GM23338 (cell line): ENCODE results near the gene RBM38.

Experiments used
- CREB1 ChIP-seq: fragments of 250-450 bp; sonication (Bioruptor Pico); IDR thresholded peaks from 2 replicates; pipeline ENCODE4 v1.5.0; 2020; ENCODE audit warnings: low read depth, mild to moderate bottlenecking, moderate library complexity
- CTCF ChIP-seq, 2 experiments: fragments of 200-600 bp in 1 of 2; sonication (generic) in 1 of 2; conservative IDR thresholded peaks; 2 replicates each; pipeline versions ENCODE4 v1.5.1 to v1.6.1; 2016 to 2017; ENCODE audit warnings: antibody characterized with exemption in 2 of 2, low read depth in 2 of 2, mild to moderate bottlenecking in 2 of 2, moderate library complexity in 1 of 2
- EZH2 ChIP-seq: fragments of 200-600 bp; sonication (generic); IDR thresholded peaks from one replicate; pipeline ENCODE4 v1.8.0; 2017; ENCODE audit warnings: antibody characterized with exemption, mild to moderate bottlenecking, low read depth; ENCODE audit not compliant: unreplicated experiment
- EZH2phosphoT487 ChIP-seq: fragments of 200-600 bp; sonication (generic); IDR thresholded peaks from one replicate; pipeline ENCODE4 v1.8.1; 2018; ENCODE audit warnings: antibody characterized with exemption; ENCODE audit not compliant: unreplicated experiment
- JUNB ChIP-seq: IDR thresholded peaks from one replicate; pipeline ENCODE4 v1.6.1; 2016; ENCODE audit warnings: antibody characterized with exemption; ENCODE audit not compliant: unreplicated experiment
- NANOG ChIP-seq: IDR thresholded peaks from 2 replicates; pipeline ENCODE4 v1.6.1; 2016; ENCODE audit warnings: antibody characterized with exemption, borderline replicate concordance
- POLR2AphosphoS5 ChIP-seq: IDR thresholded peaks from 2 replicates; pipeline ENCODE4 v1.6.1; 2016; ENCODE audit warnings: antibody characterized with exemption, low read depth
- REST ChIP-seq: IDR thresholded peaks from one replicate; pipeline ENCODE4 v1.6.1; 2018; ENCODE audit warnings: antibody characterized with exemption; ENCODE audit not compliant: unreplicated experiment
- STAT1 ChIP-seq: IDR thresholded peaks from one replicate; pipeline ENCODE4 v1.6.1; 2016; ENCODE audit warnings: antibody characterized with exemption; ENCODE audit not compliant: unreplicated experiment
- ZNF114 ChIP-seq: fragments of 250-450 bp; sonication (Bioruptor Pico); IDR thresholded peaks from 2 replicates; pipeline ENCODE4 v1.5.0; 2020; ENCODE audit warnings: mild to moderate bottlenecking, moderate library complexity
- ZNF331 ChIP-seq: fragments of 250-450 bp; sonication (Bioruptor Pico); IDR thresholded peaks from 2 replicates; pipeline ENCODE4 v1.5.0; 2020; ENCODE audit warnings: low read depth, mild to moderate bottlenecking, moderate library complexity
- TF ChIP-seq, protein P1 (sequence below): IDR thresholded peaks from 2 replicates; pipeline ENCODE4 v1.6.1; 2016; ENCODE audit warnings: antibody characterized with exemption
- TF ChIP-seq, protein P2 (sequence below): fragments of 250-450 bp; sonication (Bioruptor Pico); IDR thresholded peaks from 2 replicates; pipeline ENCODE4 v1.5.0; 2020; ENCODE audit warnings: mild to moderate bottlenecking, moderate library complexity

GRCh38 chr20:57403216-57403615, 12.0 kb downstream of the RBM38 start:
- TF ChIP-seq CTCF (conservative IDR thresholded peaks at IDR 0.05; ENCODE audit: low read depth in 2 of 2) (no peak), EZH2 (no peak), POLR2AphosphoS5 (no peak), CREB1 (CRISPR knock-in tag) (no peak), EZH2phosphoT487 (no peak), JUNB (no peak), STAT1 (no peak), ZNF114 (CRISPR knock-in tag) (no peak), REST (no peak), ZNF331 (CRISPR knock-in tag) (no peak), NANOG (no peak)
- TF ChIP-seq, protein P1, sequence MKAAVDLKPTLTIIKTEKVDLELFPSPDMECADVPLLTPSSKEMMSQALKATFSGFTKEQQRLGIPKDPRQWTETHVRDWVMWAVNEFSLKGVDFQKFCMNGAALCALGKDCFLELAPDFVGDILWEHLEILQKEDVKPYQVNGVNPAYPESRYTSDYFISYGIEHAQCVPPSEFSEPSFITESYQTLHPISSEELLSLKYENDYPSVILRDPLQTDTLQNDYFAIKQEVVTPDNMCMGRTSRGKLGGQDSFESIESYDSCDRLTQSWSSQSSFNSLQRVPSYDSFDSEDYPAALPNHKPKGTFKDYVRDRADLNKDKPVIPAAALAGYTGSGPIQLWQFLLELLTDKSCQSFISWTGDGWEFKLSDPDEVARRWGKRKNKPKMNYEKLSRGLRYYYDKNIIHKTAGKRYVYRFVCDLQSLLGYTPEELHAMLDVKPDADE: no peak
- TF ChIP-seq, protein P2, sequence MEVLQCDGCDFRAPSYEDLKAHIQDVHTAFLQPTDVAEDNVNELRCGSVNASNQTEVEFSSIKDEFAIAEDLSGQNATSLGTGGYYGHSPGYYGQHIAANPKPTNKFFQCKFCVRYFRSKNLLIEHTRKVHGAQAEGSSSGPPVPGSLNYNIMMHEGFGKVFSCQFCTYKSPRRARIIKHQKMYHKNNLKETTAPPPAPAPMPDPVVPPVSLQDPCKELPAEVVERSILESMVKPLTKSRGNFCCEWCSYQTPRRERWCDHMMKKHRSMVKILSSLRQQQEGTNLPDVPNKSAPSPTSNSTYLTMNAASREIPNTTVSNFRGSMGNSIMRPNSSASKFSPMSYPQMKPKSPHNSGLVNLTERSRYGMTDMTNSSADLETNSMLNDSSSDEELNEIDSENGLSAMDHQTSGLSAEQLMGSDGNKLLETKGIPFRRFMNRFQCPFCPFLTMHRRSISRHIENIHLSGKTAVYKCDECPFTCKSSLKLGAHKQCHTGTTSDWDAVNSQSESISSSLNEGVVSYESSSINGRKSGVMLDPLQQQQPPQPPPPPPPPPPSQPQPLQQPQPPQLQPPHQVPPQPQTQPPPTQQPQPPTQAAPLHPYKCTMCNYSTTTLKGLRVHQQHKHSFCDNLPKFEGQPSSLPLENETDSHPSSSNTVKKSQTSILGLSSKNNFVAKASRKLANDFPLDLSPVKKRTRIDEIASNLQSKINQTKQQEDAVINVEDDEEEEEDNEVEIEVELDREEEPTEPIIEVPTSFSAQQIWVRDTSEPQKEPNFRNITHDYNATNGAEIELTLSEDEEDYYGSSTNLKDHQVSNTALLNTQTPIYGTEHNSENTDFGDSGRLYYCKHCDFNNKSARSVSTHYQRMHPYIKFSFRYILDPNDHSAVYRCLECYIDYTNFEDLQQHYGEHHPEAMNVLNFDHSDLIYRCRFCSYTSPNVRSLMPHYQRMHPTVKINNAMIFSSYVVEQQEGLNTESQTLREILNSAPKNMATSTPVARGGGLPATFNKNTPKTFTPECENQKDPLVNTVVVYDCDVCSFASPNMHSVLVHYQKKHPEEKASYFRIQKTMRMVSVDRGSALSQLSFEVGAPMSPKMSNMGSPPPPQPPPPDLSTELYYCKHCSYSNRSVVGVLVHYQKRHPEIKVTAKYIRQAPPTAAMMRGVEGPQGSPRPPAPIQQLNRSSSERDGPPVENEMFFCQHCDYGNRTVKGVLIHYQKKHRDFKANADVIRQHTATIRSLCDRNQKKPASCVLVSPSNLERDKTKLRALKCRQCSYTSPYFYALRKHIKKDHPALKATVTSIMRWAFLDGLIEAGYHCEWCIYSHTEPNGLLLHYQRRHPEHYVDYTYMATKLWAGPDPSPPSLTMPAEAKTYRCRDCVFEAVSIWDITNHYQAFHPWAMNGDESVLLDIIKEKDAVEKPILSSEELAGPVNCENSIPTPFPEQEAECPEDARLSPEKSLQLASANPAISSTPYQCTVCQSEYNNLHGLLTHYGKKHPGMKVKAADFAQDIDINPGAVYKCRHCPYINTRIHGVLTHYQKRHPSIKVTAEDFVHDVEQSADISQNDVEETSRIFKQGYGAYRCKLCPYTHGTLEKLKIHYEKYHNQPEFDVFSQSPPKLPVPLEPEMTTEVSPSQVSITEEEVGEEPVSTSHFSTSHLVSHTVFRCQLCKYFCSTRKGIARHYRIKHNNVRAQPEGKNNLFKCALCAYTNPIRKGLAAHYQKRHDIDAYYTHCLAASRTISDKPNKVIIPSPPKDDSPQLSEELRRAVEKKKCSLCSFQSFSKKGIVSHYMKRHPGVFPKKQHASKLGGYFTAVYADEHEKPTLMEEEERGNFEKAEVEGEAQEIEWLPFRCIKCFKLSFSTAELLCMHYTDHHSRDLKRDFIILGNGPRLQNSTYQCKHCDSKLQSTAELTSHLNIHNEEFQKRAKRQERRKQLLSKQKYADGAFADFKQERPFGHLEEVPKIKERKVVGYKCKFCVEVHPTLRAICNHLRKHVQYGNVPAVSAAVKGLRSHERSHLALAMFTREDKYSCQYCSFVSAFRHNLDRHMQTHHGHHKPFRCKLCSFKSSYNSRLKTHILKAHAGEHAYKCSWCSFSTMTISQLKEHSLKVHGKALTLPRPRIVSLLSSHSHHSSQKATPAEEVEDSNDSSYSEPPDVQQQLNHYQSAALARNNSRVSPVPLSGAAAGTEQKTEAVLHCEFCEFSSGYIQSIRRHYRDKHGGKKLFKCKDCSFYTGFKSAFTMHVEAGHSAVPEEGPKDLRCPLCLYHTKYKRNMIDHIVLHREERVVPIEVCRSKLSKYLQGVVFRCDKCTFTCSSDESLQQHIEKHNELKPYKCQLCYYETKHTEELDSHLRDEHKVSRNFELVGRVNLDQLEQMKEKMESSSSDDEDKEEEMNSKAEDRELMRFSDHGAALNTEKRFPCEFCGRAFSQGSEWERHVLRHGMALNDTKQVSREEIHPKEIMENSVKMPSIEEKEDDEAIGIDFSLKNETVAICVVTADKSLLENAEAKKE (CRISPR knock-in tag): no peak
